H9 (cell line): ENCODE results near the gene SALL3. TPM values are rescaled to one million over a fixed set of nuclear protein-coding genes. Genes with fewer than 3 reads are reported as not detected.

ENCODE experiments used
- DNase-seq: peaks from one replicate; pipeline ENCODE4 v3.0.0-alpha.2; 2017
- H2AFZ ChIP-seq: one replicate; pipeline ENCODE4 v1.6.1; 2013; ENCODE audit warnings: mild to moderate bottlenecking, low read length, control low read depth, moderate library complexity
- H2AK5ac ChIP-seq: 2 replicates; pipeline ENCODE4 v1.6.1; 2013; ENCODE audit warnings: low read length, control low read depth, mixed read lengths; ENCODE audit not compliant: insufficient read length
- H2BK120ac ChIP-seq: one replicate; pipeline ENCODE4 v1.6.1; 2013; ENCODE audit warnings: low read depth, mild to moderate bottlenecking, low read length, control low read depth, inconsistent platforms; ENCODE audit not compliant: poor library complexity, severe bottlenecking
- H2BK12ac ChIP-seq: 2 replicates; pipeline ENCODE4 v1.6.1; 2013; ENCODE audit warnings: low read length, control low read depth, mixed read lengths, low read depth; ENCODE audit not compliant: insufficient read length
- H2BK15ac ChIP-seq: 2 replicates; pipeline ENCODE4 v1.6.1; 2013; ENCODE audit warnings: low read depth, low read length, control low read depth
- H2BK20ac ChIP-seq: one replicate; pipeline ENCODE4 v1.6.1; 2013; ENCODE audit warnings: low read depth, mild to moderate bottlenecking, low read length, control low read depth, inconsistent platforms; ENCODE audit not compliant: poor library complexity, severe bottlenecking
- H2BK5ac ChIP-seq: 2 replicates; pipeline ENCODE4 v1.6.1; 2013; ENCODE audit warnings: low read length, control low read depth, mixed read lengths; ENCODE audit not compliant: insufficient read length
- H3K14ac ChIP-seq: 2 replicates; pipeline ENCODE4 v1.6.1; 2013; ENCODE audit warnings: low read length, control low read depth; ENCODE audit not compliant: insufficient read depth
- H3K18ac ChIP-seq: 2 replicates; pipeline ENCODE4 v1.6.1; 2013; ENCODE audit warnings: low read depth, mild to moderate bottlenecking, mixed read lengths, low read length, control low read depth; ENCODE audit not compliant: insufficient read length
- H3K23ac ChIP-seq: 2 replicates; pipeline ENCODE4 v1.6.1; 2013; ENCODE audit warnings: low read length, control low read depth, mixed read lengths, low read depth; ENCODE audit not compliant: insufficient read length
- H3K23me2 ChIP-seq: 2 replicates; pipeline ENCODE4 v1.6.1; 2013; ENCODE audit warnings: low read depth, mild to moderate bottlenecking, mixed read lengths, low read length, control low read depth; ENCODE audit not compliant: insufficient read length, poor library complexity, severe bottlenecking
- H3K27ac ChIP-seq: 2 replicates; pipeline ENCODE4 v1.5.1; 2013; ENCODE audit warnings: low read length, control low read depth, mixed read lengths, low read depth; ENCODE audit not compliant: insufficient read length
- H3K27me3 ChIP-seq: 2 replicates; pipeline ENCODE4 v1.6.1; 2013; ENCODE audit warnings: low read length, control low read depth, inconsistent platforms; ENCODE audit not compliant: insufficient read depth
- H3K4ac ChIP-seq: 2 replicates; pipeline ENCODE4 v1.6.1; 2013; ENCODE audit warnings: low read depth, mild to moderate bottlenecking, control low read depth, inconsistent platforms, low read length, moderate library complexity
- H3K4me1 ChIP-seq: 2 replicates; pipeline ENCODE4 v1.6.1; 2013; ENCODE audit warnings: low read length, control low read depth, inconsistent platforms; ENCODE audit not compliant: insufficient read depth
- H3K4me2 ChIP-seq: 2 replicates; pipeline ENCODE4 v1.6.1; 2013; ENCODE audit warnings: low read length, control low read depth, mixed read lengths; ENCODE audit not compliant: insufficient read length, insufficient read depth
- H3K56ac ChIP-seq: 2 replicates; pipeline ENCODE4 v1.6.1; 2013; ENCODE audit warnings: low read depth, mild to moderate bottlenecking, mixed read lengths, low read length, control low read depth; ENCODE audit not compliant: insufficient read length
- H3K79me1 ChIP-seq: 2 replicates; pipeline ENCODE4 v1.6.1; 2013; ENCODE audit warnings: low read depth, mild to moderate bottlenecking, moderate library complexity, low read length, control low read depth, inconsistent platforms; ENCODE audit not compliant: insufficient read depth, poor library complexity, severe bottlenecking
- H3K79me2 ChIP-seq: 2 replicates; pipeline ENCODE4 v1.6.1; 2013; ENCODE audit warnings: low read length, control low read depth, inconsistent platforms; ENCODE audit not compliant: insufficient read depth
- H3K9ac ChIP-seq: 2 replicates; pipeline ENCODE4 v1.6.1; 2013; ENCODE audit warnings: low read length, control low read depth, mixed read lengths; ENCODE audit not compliant: insufficient read length; ENCODE audit errors: extremely low read depth
- H3K9me3 ChIP-seq: one replicate; pipeline ENCODE4 v1.6.1; 2013; ENCODE audit warnings: low read depth, low read length, inconsistent platforms; ENCODE audit not compliant: control insufficient read depth
- H3T11ph ChIP-seq: one replicate; pipeline ENCODE4 v1.6.1; 2013; ENCODE audit warnings: mild to moderate bottlenecking, low read length, control low read depth, inconsistent platforms
- H4K20me1 ChIP-seq: one replicate; pipeline ENCODE4 v1.6.1; 2013; ENCODE audit not compliant: control insufficient read depth, insufficient read length, insufficient read depth
- H4K5ac ChIP-seq: 2 replicates; pipeline ENCODE4 v1.6.1; 2013; ENCODE audit warnings: low read depth, mild to moderate bottlenecking, mixed read lengths, low read length, control low read depth; ENCODE audit not compliant: insufficient read length
- H4K8ac ChIP-seq: replicated peaks from 2 replicates; pipeline ENCODE4 v1.6.1; 2013; ENCODE audit warnings: low read length, control low read depth, mixed read lengths, low read depth; ENCODE audit not compliant: insufficient read length
- H4K91ac ChIP-seq: 2 replicates; pipeline ENCODE4 v1.6.1; 2013; ENCODE audit warnings: low read depth, mild to moderate bottlenecking, moderate library complexity, mixed read lengths, low read length, control low read depth; ENCODE audit not compliant: insufficient read length
- H3K27ac Mint-ChIP-seq, 3 experiments: 2 replicates in 2 of 3; 3 replicates in 1 of 3; pipeline ENCODE4 v1.8.0; 2020 to 2021; ENCODE audit warnings: mixed read lengths in 3 of 3, mild to moderate bottlenecking in 1 of 3, moderate library complexity in 1 of 3
- H3K27me3 Mint-ChIP-seq: 2 replicates; pipeline ENCODE4 v1.8.0; 2021; ENCODE audit warnings: low read depth, mild to moderate bottlenecking, moderate library complexity, mixed read lengths
- H3K36me3 Mint-ChIP-seq, 3 experiments: 2 replicates in 2 of 3; 3 replicates in 1 of 3; pipeline ENCODE4 v1.8.0; 2020 to 2021; ENCODE audit warnings: low read depth in 3 of 3, mixed read lengths in 3 of 3; ENCODE audit not compliant: insufficient read depth in 1 of 3
- H3K4me1 Mint-ChIP-seq, 2 experiments: 2 replicates each; pipeline ENCODE4 v1.8.0; 2020; ENCODE audit warnings: mixed read lengths in 2 of 2
- H3K4me3 Mint-ChIP-seq, 2 experiments: 2 replicates in 1 of 2; 3 replicates in 1 of 2; pipeline ENCODE4 v1.8.0; 2020 to 2021; ENCODE audit warnings: mild to moderate bottlenecking in 2 of 2, mixed read lengths in 2 of 2, moderate library complexity in 1 of 2
- H3K9me3 Mint-ChIP-seq, 2 experiments: 2 replicates in 1 of 2; 3 replicates in 1 of 2; pipeline ENCODE4 v1.8.0; 2020; ENCODE audit warnings: mild to moderate bottlenecking in 2 of 2, mixed read lengths in 2 of 2, moderate library complexity in 1 of 2
- WGBS: extraction: QIAGEN DNeasy Blood & Tissue Kit; methylation state at CpG from one replicate; pipeline ENCODE4 v1.1.7; 2013; ENCODE audit warnings: missing lambda C conversion rate, low lambda C conversion rate, mixed read lengths; ENCODE audit not compliant: insufficient read length; ENCODE audit errors: extremely low coverage; 5-methylcytosine and 5-hydroxymethylcytosine counted together
- total RNA-seq: library from RNA; stranded (reverse); gene quantifications from 2 replicates; pipeline ENCODE4 v1.2.1, GENCODE V29; 2021
- TF ChIP-seq, protein P1 (sequence below): fragments of 200-600 bp; sonication (generic); conservative IDR thresholded peaks from 3 replicates; pipeline ENCODE4 v1.8.0; 2021; ENCODE audit warnings: antibody characterized with exemption, mild to moderate bottlenecking

Gene SALL3
- total RNA-seq, 1 experiment from 2014 or later = 52.4 TPM

DNA sequence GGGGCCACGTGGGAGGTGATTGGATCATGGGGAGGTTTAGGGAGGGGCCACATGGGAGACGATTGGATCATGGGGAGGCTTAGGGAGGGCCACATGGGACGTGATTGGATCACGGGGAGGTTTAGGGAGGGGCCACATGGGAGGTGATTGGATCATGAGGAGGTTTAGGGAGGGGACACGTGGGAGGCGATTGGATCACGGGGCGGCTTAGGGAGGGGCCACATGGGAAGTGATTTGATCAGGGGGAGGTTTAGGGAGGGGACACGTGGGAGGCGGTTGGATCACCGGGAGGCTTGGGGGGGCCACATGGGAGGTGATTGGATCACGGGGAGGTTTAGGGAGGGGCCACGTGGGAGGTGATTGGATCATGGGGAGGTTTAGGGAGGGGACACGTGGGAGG is 22.5 kb upstream of the SALL3 start:
- no peak overlapping the region for H3T11ph ChIP-seq

More for the DNA sequence above, 22.5 kb upstream of the SALL3 start:
- Histone ChIP-seq H2BK5ac (no peak overlapping the region), H3K56ac (no peak overlapping the region), H2AK5ac (no peak overlapping the region), H3K18ac (no peak overlapping the region), H2BK12ac (no peak overlapping the region), H2BK120ac (no peak overlapping the region), H3K79me2 (no peaks in the 10 kb centered on the region), H4K5ac (no peak overlapping the region), H2BK20ac (no peak overlapping the region), H3K9me3 (no peaks in the 10 kb centered on the region), H4K20me1 (no peaks in the 10 kb centered on the region), H3K14ac (no peak overlapping the region), H3K4me1 (no peaks in the 10 kb centered on the region), H3K9ac (no peak overlapping the region), H4K8ac (no peak overlapping the region), H2AFZ (no peak overlapping the region), H3K4me2 (no peak overlapping the region), H4K91ac (no peak overlapping the region), H3K23ac (no peak overlapping the region), H3K27me3 (no peaks in the 10 kb centered on the region), H3K4ac (no peak overlapping the region), H2BK15ac (no peak overlapping the region), H3K23me2 (no peaks in the 10 kb centered on the region), H3K27ac (no peak overlapping the region), H3K79me1 (no peaks in the 10 kb centered on the region)
- DNase-seq = no peak
- Mint-ChIP-seq H3K9me3 (peaks cover 2 to 3% of the 10 kb centered on the region in 2 experiments), H3K27ac (no peak overlapping the region), H3K4me3 (no peak overlapping the region), H3K4me1 (no peaks in the 10 kb centered on the region), H3K27me3 (peaks cover 7% of the 10 kb centered on the region), H3K36me3 (peaks cover 0 to 1% (median 0%) of the 10 kb centered on the region in 3 experiments; a peak in 3 of 7 replicates)
- no CpG with 5 or more reads among the region's 14 CpGs for WGBS
- TF ChIP-seq, protein P1, sequence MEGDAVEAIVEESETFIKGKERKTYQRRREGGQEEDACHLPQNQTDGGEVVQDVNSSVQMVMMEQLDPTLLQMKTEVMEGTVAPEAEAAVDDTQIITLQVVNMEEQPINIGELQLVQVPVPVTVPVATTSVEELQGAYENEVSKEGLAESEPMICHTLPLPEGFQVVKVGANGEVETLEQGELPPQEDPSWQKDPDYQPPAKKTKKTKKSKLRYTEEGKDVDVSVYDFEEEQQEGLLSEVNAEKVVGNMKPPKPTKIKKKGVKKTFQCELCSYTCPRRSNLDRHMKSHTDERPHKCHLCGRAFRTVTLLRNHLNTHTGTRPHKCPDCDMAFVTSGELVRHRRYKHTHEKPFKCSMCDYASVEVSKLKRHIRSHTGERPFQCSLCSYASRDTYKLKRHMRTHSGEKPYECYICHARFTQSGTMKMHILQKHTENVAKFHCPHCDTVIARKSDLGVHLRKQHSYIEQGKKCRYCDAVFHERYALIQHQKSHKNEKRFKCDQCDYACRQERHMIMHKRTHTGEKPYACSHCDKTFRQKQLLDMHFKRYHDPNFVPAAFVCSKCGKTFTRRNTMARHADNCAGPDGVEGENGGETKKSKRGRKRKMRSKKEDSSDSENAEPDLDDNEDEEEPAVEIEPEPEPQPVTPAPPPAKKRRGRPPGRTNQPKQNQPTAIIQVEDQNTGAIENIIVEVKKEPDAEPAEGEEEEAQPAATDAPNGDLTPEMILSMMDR = no peak
